ENCODE results near the gene RAP1GAP2.
"Not testable (repeated sequence)": the region's sequence is repeated elsewhere in the genome, so short reads cannot be mapped to it uniquely, and the experiment has no call there.

The RAP1GAP2 gene

DNA sequence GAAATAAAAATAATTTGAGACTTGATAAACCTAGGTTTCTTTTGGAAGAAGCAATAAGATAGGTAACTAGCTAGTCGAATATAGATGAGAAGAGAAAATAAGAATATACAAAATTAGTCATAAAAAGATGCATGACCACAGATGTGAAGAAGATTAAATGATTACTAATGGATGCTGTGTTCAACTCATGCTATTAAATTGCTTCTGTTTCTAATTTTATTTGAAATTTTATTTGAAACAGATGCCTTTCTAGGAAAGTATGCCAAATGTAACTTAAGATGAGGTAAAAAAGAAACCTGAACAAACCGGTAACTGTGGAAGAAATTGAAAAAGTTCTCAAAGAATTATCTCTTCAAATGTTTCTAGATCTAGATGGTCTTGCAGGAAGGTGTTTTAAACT is 175.6 kb downstream of the RAP1GAP2 start:
- no peak for DNase-seq (ENCODE audit: low spot score)

DNA sequence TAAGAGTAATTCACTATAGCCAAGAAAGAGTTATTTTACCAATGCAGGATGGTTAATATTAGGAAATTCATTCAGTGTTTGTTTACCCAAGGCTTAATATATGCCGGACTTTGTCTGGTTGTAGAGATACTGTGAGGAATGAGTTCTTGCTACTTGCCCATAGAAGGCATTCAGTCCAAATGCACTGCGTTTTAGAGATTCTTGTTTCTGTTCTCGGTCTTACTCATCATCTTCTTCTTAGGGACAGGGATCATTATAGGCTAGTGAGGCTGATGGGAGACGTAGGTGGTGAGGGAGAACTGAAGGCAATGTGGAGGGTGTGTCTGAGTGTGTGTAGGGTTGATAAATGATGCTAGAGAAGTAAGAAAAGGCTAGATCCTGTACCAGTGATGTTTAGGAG is 176.5 kb downstream of the RAP1GAP2 start:
- DNase-seq (ENCODE audit: low spot score): no peak

DNA sequence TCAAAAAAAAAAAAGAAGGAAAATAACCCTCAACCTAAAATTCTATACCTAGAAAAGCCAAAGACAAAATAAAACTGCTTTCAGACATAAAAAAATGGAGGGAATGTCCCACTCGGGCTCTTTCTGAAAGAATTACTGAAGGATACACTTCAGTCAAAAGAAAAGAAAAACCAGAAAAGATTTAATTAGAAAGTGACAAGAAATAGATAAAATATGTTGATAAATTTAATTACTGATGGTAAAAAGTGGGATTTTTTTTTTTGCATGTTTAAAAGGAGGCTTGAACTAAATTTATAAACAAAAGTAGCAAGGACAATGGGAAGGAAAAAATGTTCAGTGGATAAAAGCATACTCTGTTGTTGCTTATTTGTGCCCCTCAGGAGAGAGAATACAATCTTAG is 178.1 kb downstream of the RAP1GAP2 start:
- DNase-seq (ENCODE audit: low spot score): no peak

DNA sequence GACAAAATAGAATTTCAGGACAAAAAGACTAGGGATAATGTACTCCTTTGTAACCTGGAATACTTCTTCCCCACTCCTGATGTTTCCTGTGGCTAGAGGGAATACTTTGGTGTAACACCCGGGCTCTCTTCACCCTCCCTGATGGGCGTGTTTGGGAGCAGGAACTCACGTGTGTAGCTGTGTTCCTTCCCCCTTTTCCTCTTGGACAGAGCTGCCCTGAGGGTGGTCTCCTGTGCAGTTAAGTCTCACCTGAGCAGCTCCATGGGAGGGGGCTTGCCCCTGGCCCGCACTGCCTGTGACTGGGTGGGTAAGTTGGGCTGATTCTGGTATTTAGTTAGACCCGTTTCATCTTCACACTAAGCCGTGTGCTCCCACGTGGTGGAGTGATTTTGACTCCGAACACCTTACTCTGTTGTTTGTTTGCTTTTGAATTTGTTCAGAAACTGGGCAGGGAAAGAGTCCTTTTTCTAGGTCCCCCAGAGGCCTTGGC is 179.3 kb downstream of the RAP1GAP2 start:
- peak; percentile 92 for DNase-seq (ENCODE audit: low spot score)

DNA sequence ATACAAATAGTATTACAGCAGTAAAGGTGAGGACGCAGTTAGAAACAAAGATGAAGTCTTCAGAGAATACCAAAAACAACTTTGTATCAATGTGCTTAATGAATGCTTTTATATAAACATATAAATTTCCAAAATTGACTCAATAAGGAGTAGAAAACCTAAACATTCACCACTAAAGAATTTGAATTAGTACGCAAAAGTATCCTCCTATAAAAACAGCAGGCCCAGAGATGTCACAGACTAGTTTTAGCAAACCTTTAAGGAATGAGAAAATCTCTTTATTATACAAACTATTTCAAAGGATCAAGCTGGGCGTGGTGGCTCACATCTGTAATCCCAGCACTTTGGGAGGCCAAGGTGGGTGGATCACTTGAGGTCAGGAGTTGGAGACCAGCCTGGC is 180.9 kb downstream of the RAP1GAP2 start:
- DNase-seq (ENCODE audit: low spot score): no peak

DNA sequence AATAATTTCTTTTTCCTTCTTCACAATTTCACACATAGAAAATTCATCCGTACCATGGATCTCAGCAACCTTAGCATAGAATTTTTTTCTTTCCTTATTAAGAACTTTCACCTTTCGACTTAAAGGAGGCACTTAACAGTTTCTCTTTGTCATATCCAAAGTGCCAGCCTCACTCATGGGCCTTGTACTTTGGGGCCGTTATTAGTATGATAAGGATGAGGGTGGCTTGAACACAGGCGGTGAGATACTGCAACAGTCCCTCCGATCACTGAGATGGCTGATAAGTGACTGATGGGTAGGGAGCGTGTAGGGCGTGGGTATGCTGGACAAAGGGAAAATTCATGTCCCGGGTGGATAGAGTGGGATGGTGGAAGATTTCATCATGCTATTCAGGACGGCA is 181.9 kb downstream of the RAP1GAP2 start:
- no peak for DNase-seq (ENCODE audit: low spot score)

DNA sequence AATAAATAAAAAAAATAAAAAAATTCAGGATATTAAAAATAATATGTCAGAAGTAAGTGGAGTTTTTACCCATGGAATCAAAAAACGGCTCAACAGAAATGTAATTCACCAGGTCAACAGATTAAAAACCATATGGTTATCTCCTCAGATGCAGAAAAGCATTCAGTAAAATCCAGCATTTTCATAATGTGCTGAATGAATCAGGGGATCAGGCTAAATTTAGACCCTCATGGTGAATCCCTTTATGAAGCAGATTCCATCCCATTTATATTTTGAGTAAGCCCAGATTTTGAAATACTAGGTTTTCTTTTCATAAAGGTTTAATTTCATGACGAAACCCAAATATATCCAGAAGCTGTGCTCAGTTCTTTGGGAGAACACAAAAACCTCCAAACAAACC is 182.8 kb downstream of the RAP1GAP2 start:
- DNase-seq (ENCODE audit: low spot score): no peak

DNA sequence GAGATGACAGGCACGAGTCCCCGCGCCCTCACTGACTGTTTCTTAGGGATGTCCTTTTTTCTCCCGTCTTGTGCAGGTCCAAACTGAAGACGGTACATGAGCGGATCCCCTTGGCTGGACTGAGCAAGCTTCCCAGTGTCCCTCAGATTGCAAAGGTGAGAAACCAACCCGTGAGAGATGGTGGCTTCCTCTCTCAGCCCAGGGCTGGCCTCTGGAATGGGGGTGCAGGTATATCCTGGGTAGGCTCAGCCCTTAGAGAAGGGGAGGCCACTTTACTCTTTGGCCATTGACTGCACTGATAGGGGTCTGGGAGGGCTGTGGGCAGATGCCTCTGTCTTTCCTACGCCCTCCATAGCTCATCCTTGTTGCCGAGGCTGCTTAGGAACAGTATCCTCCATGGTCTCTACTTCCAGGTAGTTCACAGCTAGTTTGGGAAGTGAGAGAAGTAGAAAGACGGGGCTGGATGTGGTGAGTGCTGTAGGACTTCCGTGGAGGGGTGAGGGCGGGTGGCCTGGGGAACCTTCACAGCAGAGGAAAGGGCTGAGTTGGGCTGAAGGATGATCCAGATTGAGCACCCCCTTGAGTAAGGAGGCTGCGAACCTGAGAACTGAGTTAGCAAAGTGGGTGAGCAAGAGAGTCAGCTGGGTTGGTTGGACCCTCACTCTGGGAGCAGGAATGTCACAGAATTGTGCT is 184.1 kb downstream of the RAP1GAP2 start:
- no peak for DNase-seq (ENCODE audit: low spot score)

DNA sequence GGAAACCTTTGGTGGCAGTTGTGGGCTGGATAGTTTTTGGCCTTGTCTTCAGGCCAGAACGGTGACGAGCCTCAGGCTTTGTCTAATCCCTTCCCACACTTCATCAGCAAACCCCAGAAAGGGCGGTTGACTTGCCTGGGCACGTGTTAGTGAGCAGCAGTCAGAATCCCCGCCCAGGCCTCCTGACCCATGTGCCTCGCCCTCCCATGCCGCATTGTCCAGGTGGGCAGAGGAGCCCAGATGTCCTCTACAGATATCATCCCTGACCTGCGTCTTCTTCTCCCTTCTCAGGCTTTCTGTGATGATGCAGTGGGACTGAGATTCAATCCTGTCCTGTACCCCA is 184.6 kb downstream of the RAP1GAP2 start:
- no peak for DNase-seq (ENCODE audit: low spot score)

DNA sequence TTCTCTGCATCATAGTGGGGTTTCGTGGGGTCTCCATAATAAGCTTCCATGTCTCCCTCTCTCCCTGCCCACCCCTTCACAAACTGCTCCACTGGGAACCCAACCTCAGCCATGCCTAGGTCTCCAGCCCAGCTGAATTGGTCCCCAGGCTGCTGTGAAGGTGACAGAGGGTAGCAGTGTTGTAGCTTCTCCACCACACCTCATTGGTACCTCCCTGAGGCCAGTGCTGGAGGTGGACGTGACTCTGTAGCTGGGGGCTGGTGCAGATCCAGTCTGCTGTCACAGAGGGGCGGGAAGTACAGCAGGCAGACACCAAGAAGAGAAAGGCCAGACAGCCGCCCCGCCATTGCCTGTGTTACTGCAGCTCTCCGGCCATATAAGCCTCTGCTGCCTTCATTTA is 185.1 kb downstream of the RAP1GAP2 start:
- DNase-seq (ENCODE audit: low spot score): no peak

DNA sequence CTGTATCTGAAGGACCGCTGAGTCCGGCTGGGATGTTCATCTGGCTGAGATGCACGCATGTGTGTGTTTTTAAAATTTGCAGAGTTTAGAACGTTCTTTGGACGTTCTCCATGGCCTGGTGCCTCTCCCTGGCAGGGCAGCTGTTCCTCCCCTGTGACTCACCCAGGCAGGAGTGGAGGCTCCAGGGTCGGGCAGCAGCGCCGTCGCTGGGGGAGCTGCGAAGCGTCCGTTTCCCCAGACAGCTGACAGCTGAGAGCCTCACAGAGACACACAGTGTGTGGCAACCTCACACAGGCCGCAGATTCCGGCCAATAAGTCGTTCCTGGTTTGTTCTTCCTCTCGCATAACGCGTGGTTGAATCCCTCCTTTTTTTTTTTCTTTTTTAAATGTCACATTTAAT is 186.6 kb downstream of the RAP1GAP2 start:
- DNase-seq (ENCODE audit: low spot score): peak; percentile 88

DNA sequence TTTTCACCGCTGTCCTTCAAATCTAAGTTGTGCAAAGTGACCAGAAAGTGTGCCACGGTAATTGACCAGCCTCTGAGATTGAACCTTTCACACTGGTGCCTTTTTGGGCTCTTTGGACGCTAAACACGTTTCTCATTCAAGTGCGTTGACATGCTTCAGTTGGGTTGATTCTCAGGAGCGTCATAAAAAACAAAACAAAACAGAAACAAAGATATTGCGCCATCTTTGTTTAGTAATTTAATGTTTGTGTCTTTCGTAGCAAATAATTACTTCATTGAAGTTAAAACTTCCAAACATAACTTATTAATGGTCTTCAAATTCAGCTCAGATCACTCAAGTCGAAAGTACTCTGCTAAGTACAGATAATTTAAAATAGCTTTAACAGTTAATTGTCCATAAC is 187.0 kb downstream of the RAP1GAP2 start:
- DNase-seq (ENCODE audit: low spot score): no peak

DNA sequence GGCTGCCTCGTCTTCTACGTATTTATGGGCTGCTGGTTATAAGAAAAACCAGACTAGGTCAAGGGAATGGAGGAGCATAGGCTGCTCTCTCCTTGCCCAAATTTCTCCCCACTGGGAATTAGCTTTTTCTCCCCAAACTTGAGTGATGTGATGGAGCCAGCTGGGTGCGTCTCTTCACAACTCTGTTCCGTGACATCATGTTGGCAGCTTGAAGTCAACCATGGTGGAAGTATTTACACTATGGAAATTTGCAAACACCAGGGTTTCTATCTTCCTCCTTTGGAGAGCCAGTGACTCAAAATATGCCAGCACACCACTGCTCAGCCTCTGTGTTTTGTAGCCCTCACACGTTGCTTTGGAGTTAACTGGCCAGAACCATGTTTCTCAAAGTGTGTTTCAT is 189.1 kb downstream of the RAP1GAP2 start:
- no peak for DNase-seq (ENCODE audit: low spot score)

DNA sequence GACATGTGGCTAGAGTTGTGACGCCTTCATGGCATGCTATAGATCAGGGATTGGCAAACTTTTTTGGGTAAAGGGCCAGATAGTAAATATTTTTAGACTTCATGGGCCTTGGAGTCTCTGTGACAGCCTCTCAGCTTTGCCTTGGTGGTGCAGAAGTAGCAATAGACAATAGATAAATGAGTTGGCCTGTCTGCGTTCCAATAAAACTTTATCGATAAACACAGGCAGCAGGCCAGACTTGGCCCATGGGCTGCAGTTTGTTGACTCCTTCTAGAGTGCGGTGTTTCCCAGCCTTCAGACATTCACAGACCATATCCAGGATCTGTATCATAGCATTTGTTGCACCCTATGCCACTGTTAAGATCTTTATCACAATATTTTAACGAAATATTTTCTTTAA is 190.7 kb downstream of the RAP1GAP2 start:
- no peak for DNase-seq (ENCODE audit: low spot score)

DNA sequence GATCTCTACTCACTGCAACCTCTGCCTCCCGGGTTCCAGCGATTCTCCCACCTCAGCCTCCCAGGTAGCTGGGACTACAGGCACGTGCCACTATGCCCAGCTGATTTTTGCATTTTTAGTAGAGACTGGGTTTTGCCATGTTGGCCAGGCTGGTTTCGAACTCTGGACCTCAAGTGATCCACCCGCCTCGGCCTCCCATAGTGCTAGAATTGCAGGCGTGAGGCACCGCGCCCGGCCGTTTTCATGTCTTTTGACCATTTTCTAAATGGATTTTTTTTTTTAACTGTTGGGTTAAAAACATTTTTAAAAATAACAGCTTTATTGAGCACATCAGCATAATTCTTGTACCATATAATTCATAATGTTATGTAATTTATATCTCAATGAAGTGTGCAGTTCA is 193.2 kb downstream of the RAP1GAP2 start:
- DNase-seq (ENCODE audit: low spot score): not testable (repeated sequence)

DNA sequence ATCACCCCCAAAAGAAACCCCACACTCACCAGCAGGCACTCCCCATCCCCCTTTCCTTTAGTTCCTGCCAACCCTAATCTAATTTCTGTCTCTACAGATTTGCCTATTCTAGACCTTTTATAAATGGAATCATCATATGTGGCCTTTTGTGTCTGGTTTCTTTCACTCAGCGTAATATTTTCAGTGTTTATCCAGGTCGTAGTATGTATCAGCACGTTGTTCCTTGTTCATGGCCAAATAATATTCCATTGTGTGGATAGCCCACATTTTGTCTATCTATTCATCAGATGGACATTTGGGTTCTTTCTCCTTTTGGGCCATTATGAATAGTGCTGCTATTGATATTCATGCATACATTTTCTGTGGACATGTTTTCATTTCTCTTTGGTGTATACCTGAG is 193.6 kb downstream of the RAP1GAP2 start:
- no peak for DNase-seq (ENCODE audit: low spot score)

DNA sequence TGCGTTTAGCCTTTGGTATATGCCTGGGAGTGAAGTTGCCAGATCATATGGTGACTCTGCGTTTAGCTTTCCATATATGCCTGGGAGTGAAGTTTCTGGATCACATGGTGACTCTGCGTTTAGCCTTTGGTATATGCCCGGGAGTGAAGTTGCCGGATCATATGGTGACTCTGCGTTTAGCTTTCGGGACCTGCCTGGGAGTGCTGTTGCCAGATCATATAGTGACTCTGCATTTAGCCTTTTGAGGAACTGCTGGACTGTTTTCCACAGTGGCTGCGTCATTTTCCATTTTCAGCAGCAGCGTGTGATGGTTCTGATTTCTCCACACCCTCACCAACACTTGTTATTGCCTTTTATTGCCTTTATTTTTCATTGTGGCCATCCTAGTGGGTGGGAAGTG is 194.2 kb downstream of the RAP1GAP2 start:
- no peak for DNase-seq (ENCODE audit: low spot score)

DNA sequence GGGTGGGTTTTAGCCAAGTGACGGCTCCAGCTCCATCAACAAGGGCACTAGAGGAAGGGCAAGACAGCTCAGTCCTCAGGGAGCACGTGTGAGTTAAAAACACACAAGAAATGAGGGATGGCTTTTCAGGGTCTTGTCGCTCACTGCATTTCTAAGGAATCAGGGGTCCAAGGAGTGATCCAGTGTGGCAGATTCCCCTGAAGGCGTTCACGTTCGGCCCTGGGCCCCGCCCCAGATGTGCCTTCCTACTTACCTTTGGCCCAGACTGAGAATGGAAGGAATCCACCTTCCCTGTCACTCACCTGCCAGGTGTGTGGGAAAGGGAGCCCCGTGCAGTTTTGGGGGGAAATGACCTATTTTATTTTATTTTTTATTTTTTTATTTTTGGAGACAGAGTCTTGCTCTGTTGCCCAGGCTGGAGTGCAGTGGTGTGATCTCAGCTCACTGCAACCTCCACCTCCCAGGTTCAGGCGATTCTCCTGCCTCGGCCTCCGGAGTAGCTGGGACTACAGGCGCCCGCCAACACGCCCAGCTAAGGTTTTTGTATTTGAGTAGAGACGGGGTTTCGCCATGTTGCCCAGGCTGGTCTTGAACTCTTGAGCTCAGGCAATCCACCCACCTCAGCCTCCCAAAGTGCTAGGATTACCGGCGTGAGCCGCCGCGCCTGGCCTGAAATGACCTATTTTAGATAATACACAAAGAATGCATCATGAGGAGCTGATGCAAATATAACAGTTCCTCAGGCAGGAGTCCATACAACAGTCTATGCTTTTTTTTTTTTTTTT is 195.3 kb downstream of the RAP1GAP2 start:
- not testable (repeated sequence) for DNase-seq (ENCODE audit: low spot score)

DNA sequence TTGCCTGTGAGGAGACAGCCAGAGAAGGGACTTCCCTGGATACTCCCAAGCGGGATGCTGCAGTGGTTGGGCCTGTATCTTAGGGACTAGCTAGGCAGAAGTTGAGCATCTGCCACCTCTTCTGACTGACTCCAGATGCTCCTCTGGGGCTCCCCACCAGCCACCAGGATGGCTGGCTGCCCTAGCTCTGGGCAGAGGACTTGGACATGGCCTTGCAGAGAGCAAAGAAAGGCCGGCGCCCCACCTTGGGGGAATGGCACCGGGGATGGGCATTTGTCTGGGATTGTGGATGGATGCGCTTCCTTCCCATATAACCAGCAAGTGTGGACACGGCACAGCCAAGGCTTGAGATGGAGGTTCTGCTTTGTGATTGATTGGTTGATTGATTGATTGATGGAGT is 198.2 kb downstream of the RAP1GAP2 start:
- DNase-seq (ENCODE audit: low spot score): no peak

DNA sequence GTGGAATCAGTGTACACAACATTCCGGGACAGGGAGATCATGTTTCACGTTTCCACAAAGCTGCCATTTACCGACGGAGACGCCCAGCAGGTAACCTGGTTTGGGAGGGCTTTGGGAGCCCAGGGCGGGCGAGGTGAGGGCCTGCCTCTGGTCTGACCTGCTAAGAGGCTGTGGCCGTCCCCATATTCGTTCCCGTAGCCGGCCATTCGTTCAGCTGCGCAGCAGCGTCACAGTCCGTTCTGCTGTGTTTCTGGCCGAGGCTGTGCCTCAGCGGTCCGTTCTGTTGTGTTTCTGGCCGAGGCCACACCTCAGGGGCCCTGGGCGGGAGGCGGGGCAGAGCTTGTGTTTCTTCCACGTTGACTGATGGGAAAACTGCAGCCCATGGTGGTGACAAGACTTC is 199.1 kb downstream of the RAP1GAP2 start:
- no peak for DNase-seq (ENCODE audit: low spot score)

DNA sequence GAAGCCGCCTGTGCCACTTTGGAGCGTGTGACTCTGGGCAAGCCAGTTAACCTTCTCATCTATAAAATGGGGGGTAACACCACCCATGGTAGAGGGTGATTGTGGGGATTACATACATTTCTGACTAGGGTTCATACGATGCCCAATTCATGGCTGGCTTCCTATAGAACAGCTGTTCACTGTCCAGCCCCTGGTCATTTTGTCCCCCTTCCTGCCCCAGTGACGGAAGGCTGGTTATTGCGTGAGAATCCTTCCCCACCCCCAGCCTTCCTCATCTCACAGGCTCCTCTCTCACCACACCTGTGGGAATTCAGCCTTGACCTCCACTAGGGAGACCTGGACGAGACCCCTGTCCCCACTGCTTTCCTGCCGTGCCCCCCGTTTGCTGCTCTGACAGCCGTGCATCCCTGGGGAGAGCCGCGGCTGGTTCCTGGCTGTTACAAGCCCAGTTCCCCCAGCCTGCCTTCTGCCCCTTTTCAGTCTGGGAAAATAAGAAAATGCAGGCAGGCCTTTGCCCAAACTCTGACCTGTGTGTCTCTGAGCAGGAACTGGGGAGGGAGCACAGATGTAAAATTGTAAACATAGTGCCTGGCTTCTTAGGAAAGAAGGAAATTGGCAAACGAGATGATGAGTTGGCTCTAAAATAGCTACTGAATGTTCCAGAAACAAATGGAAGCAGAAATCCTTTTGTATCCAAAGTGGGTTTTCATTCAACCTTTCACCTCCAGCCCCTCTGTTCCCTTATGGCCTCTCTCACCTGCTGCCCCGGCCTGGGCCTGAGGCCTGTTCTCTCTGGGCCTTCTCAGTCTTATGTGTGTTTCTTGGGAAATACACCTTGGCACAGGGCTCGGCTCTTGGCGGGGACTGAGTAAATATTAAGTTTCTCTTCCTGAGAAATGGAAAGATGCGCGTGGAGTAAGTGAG is 199.9 kb downstream of the RAP1GAP2 start:
- DNase-seq (ENCODE audit: low spot score): no peak

DNA sequence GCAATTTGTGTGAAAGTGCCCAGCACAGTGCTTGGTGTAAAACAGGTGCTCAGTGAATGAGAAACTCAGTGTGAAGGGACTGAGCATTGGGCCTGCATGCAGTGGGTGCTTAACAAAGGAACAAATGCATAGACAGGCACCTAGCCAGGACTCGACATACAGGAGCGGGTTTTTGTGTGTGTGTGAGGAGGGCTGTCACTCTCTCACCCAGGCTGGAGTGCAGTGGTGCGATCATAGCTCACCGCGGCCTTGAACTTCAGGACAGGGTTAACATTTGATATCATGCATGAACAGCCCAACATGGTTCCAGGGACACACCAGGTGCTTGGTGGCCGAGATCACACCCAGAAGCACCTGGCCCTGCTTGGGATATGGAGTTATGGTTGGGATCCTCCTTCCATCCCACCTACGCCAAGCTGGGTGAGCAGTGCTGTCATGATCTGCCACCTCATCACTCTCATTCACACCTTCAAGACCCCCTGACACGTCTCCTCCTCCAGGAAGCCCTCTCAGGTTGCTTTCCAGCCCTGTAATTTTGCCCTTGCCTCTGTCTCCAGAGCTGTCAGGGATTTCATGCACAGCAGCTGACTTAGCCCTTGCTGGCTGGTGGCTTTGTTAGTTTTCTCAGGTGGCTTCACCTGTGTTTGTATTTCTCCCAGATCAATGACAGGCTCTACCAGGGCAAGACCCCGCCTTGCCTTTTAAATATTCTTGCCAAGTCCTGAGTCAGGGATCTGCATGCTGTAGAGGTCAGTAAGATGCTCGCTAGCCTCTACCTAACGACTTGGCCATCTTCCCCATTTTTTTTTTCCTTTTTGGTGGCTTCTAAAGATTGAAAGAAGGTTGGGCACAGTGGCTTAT is 200.8 kb downstream of the RAP1GAP2 start:
- DNase-seq (ENCODE audit: low spot score): no peak
